Dermis blood vessel endothelial cell (primary cell): ENCODE results near the gene IFT20. TPM values are rescaled to one million over a fixed set of nuclear protein-coding genes. Genes with fewer than 3 reads are reported as not detected.

Experiments used
- DNase-seq: peaks from one replicate; pipeline ENCODE4 v3.0.0; 2010
- total RNA-seq: library from RNA; depleted of rRNA; stranded (reverse); fragments of >200 nt; gene quantifications from 2 replicates; pipeline ENCODE4 v1.2.3, GENCODE V29; 2014

Gene IFT20
- 35.3 and 61.4 TPM in 2 replicates for total RNA-seq

DNA sequence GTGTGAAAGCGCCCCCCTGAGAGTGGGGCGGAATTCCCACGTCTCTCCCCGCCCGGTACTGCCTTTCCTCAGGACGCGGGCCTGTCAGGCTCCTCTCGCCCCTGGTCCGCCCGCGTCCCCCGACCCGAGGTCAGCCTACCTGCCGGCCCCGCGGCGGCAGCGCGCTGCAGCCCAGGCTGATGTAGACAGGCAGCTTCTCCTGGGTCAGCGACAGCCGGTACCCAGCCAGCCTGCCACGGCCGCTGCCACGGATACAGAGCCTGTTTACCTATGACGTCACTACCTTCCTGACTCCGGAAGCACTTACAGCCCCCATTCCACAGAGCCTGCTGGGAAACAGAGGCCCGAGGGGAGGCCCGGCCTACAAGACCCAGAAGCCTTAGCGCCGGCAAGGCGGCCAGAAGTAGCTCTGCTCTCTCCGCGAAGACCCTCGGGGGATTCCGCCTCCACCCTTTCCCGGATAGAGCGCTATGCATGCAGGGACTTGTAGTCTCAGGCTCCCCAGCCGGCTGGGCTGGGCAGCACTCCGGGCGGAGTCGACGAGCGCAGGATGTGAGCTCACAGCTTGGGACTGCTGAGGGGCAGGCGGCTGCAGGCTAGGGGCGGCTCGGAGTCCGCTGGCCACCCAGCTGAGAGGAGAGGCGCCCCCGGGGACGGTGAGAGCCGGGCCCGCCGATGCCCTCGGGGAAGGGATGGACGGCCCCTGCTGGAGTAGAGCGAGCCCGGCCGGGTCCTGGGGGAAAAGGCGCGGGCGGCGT lies at the start of gene IFT20, which contains the start of gene TNFAIP1:
Gene IFT20, minus strand, starts transcription at position 272 of the 758 bp plus-strand sequence. CDS start 3,487 bp downstream, outside the sequence.
Gene TNFAIP1, plus strand, starts transcription at position 561 of the 758 bp plus-strand sequence. CDS start 3,761 bp downstream, outside the sequence.
- peak; percentile 100 for DNase-seq

GRCh38 chr17:28385037-28385400 lies 49.7 kb upstream of the IFT20 start:
- DNase-seq: no peak

GRCh38 chr17:28384281-28385036 lies 49.2 kb upstream of the IFT20 start:
- peak; percentile 61 for DNase-seq

- DNase-seq: peak; percentile 80
Measured at GRCh38 chr17:28381141-28381825, 46.0 kb upstream of the IFT20 start.

GRCh38 chr17:28379814-28380801 lies 44.8 kb upstream of the IFT20 start:
- peak; percentile 73 for DNase-seq

DNA sequence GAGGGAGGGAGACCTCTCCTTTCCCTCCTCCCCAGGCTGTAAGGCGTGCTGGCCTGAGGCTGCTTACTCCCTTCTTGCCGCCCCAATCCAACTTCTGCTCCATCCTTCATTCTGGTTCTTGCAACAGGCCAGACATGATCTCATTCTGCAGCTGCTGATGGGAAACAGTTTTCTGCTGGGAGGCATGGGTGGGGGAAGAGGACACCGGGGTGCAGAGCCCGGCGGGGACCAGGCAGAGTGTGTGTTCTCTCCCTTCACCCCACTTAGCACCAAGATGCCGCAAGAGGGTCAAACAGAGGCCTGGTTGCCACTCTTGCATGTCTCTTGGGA lies 37.6 kb upstream of the IFT20 start:
- no peak for DNase-seq

DNA sequence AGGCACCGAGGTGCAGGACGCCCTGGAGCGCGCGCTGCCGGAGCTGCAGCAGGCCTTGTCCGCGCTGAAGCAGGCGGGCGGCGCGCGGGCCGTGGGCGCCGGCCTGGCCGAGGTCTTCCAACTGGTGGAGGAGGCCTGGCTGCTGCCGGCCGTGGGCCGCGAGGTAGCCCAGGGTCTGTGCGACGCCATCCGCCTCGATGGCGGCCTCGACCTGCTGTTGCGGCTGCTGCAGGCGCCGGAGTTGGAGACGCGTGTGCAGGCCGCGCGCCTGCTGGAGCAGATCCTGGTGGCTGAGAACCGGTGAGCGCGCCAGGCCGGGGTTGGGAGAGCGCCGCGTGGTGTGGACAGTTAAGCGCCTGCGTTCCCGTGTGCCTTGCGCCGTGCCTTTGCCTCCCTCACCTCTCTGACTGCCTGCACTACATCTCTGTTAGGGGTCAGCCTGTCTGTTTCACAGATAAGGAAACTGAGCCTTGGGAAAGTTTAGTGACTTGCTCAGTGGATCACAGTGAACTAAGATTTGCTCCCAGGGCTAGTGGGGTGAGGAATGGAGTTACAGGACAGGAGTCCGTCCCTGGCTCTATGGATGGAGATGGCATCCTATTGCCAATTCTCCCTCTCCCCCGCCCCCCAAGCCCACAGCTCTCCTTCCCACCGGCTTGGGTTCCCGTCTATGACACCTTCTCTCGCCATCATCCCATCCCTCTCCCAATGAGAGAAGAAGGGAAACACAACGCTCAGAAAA lies 37.1 kb upstream of the IFT20 start:
- DNase-seq: peak; percentile 43

- peak; percentile 75 for DNase-seq
Measured at GRCh38 chr17:28371245-28372202, 36.3 kb upstream of the IFT20 start, which contains the start of gene SARM1. SARM1 (plus strand) TSS chr17:28371694; CDS start chr17:28372033, 339 bp downstream.

- no peak for DNase-seq
Measured at GRCh38 chr17:28370744-28371103, 35.5 kb upstream of the IFT20 start.

DNA sequence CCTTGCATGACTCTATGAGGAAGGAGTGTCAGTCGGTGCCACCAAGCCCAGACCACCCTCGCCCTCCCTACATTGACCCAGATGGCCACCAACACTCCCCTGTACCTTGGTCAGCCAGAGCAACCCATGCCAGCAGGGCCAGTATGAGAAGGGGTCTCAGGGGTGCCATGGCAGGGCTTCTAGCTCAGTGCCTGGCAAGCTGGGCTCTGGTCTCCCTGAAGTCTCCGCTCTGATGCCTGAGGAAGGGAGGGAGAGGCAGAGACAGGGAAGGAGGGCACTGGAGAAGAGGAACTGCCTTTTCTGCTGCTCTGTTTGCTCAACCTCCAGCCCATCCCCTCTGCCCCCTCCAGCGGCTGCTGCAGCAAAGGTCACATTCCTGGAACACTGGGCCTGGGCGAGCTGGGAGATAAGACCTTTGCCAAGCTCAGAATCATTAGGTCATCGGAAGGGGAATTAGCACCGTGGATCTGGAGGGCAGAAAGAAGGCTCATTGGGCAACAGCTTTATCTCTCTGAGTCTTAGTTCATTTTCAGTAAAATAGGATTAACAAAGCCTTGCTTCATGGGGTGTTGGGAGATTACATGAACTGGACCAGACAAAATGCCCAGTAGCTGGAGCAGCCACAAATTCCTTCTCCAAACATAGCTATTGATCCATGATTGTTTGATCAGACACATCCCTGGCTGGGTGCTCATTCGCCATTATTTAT lies 34.9 kb upstream of the IFT20 start, which contains the start of gene VTN:
Gene VTN, minus strand, starts transcription at position 273 of the 709 bp plus-strand sequence. Its CDS starts 104 bp downstream, at position 169.
- DNase-seq: peak; percentile 36

DNA sequence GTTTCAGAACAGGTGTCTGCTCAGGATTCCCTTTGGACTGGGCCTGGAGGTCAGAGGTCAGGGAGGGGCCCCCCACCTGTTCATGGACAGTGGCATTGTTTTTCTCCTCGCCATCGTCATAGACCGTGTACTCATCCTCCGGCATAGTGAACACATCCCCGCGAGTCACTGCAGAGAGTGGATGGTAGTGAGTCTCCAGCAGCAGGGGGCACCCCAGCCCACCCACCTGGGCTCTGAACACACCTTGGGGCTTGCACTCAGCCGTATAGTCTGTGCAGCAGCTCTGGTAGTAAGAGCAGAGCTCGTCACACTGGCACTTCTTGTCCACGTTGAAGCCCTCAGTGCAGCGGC lies 34.4 kb upstream of the IFT20 start:
- DNase-seq: no peak

DNA sequence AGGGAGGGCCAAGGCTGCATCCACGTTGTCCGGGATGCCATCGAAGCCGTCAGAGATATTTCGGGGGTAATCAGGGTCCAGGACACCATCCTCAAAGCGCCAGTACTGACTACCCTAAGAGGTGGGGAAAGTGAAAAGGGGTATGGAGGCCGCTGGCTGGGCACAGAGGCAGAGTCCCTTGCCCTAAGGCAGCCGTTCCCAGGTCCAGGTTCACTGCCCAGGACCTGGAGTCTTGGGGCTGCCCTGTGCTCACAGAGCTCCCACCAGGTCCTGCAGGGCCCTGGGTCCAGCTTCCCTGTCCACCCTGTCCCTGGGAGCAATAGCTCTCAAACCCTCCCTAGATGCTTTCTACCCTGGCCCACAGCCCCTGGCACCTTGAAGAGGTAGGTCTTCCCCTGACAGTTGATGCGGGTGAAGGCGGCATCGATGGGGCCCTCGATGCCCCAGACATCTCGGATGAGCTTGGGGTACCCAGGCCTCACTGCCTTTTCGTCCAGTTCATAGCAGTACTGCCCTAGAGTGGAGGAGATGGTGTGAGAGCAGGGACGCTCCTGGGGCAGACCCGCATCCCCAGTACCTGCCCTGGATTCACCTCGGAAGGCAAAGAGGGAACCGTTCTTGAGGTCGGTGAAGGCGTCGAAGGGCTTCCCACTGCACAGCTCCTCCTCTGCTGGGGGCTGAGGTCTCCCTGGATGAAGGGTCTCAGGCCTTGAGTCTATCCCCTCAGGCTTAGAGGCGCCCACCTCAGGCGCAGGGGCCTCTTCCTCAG lies 33.8 kb upstream of the IFT20 start:
- DNase-seq: no peak

DNA sequence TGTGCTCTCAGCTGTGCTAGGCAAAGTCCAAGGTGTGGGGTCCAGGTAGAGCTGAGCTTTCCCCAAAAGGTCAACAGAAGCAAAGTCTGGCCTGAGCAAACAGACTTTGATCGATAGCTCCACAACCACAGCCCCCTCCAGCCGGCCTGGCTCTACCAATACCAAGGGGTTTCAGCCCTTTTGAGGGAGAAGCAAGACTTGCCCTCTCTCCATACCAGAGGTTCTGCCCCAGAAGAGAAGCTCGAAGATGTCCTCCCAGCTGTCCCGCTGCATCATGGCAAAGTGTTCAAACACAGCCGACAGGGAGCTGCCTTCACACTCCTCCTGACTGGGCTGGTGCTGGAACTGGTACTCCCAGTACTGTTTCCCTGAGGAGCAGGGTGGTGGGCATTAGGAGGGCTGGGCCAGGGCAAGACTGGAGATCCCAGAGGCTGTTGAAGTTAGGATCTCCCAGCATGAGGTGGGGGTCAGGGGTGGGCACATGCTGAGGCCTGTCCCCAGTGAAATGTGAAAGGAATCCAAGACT lies 33.1 kb upstream of the IFT20 start:
- no peak for DNase-seq

- DNase-seq: no peak
Measured at GRCh38 chr17:28367641-28368305, 32.5 kb upstream of the IFT20 start.

- no peak for DNase-seq
Measured at GRCh38 chr17:28366605-28367004, 31.3 kb upstream of the IFT20 start.

DNA sequence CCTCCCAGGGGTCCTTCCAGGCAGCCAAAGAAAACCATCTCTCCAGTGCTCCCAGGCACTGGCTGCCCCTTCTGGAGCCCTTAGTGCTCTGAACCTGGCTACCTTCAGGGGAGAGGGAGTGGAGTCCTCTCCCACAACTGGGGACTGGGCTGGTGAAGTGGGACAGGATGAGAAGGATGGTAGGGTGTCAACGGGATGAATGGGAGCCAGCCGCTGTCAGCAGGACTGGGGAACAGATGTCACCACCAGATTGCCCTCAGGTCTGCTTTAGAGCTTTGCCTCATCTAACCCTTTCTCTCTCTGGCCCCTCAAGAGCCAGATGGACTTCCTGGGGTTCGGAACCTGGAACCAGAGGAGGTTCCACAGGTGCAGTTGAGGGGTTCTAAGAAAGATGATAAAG lies 30.2 kb upstream of the IFT20 start:
- no peak for DNase-seq

DNA sequence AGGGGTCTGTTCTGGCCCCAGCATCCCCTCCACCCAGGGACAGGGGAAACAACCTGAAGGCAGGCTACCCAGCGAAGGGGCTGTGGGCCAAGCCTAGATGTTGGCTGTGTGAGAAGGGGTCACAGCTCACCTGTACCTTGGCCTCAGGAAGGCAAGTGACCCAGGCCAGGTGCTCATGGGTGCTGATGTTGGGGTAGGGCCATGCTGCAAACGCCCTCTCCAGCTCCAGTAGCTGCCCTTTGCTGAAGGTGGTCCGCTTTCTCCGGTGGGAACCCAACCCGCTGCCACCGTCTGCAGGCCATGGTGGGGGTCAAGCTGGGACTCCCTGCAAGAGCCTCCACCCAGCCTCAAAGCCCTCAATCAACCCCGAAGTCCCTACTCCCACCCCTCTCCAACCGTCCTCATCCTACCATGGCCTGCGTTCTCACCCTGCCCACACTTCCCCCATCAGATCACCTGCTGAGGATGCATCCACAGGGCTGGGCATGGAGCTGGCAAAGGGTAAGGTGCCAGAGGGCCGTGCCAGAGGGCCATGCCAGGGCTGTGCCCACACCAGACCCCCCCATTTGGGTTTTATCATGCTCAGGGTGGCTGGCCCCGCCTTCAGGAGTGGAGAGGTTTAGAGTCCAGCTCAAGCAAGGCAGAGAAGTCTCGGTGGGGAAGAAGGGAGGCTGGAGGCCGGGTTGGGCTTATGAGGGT lies 29.5 kb upstream of the IFT20 start, which contains the start of gene SEBOX:
Gene SEBOX, minus strand, starts transcription at position 535 of the 699 bp plus-strand sequence. Its CDS starts 48 bp downstream, at position 487.
- DNase-seq: no peak
